WTC11 (cell line): Measurements from ENCODE around the gene EYA2. TPM values are rescaled to one million over a fixed set of nuclear protein-coding genes. Genes with fewer than 3 reads are reported as not detected.

Experiments
- ATAC-seq: fragments of 200-7000 bp; cut with Tn5 transposase; 2 replicates; pipeline ENCODE4 v1.10.0; 2021; ENCODE audit warnings: mild to moderate bottlenecking, moderate library complexity
- CTCF ChIA-PET: fragments of 300-600 bp; sonication (Branson Sonifier 250); formaldehyde crosslinking; loops from one replicate; lab custom pipeline; 2021; ENCODE audit warnings: antibody characterized with exemption; lab: Charles Lee
- POLR2A ChIA-PET: fragments of 350-600 bp; sonication (Branson Sonifier 250); formaldehyde crosslinking; loops from one replicate; lab custom pipeline; 2021; ENCODE audit warnings: antibody characterized with exemption; lab: Charles Lee
- DNase-seq: peaks from one replicate; pipeline ENCODE4 v3.0.0; 2021; ENCODE audit warnings: low spot score
- H3K27ac Mint-ChIP-seq: 2 replicates; pipeline ENCODE4 v1.8.0; 2021; ENCODE audit warnings: mixed read lengths
- H3K27me3 Mint-ChIP-seq: 2 replicates; pipeline ENCODE4 v1.8.0; 2021; ENCODE audit warnings: low read depth, mild to moderate bottlenecking, moderate library complexity, mixed read lengths
- H3K36me3 Mint-ChIP-seq: 2 replicates; pipeline ENCODE4 v1.8.0; 2021; ENCODE audit warnings: mixed read lengths
- H3K4me1 Mint-ChIP-seq: 2 replicates; pipeline ENCODE4 v1.8.0; 2022; ENCODE audit warnings: mixed read lengths
- H3K4me3 Mint-ChIP-seq: 2 replicates; pipeline ENCODE4 v1.8.0; 2021; ENCODE audit warnings: mild to moderate bottlenecking, moderate library complexity, mixed read lengths
- H3K9me3 Mint-ChIP-seq: 2 replicates; pipeline ENCODE4 v1.8.0; 2021; ENCODE audit warnings: mixed read lengths
- CREM ChIP-seq: sonication (generic); formaldehyde crosslinking; IDR thresholded peaks from 2 replicates; pipeline ENCODE4 v1.8.1; 2022; ENCODE audit warnings: mild to moderate bottlenecking, missing genetic modification reagents, moderate library complexity
- NFYB ChIP-seq: sonication (generic); formaldehyde crosslinking; conservative IDR thresholded peaks from 2 replicates; pipeline ENCODE4 v1.8.0; 2022; ENCODE audit warnings: low read depth, missing genetic modification reagents
- ZNF138 ChIP-seq: sonication (generic); formaldehyde crosslinking; conservative IDR thresholded peaks from 2 replicates; pipeline ENCODE4 v1.8.1; 2022; ENCODE audit warnings: mild to moderate bottlenecking, moderate library complexity, missing genetic modification reagents
- ZNF416 ChIP-seq: fragments of 250-450 bp; sonication (Bioruptor Pico); IDR thresholded peaks from 2 replicates; pipeline ENCODE4 v1.9.0; 2021; ENCODE audit warnings: mild to moderate bottlenecking, inconsistent platforms
- total RNA-seq: library from RNA; stranded (reverse); gene quantifications from 3 replicates; pipeline ENCODE4 v1.2.3, GENCODE V29; 2021
- TF ChIP-seq, protein P1 (sequence below): fragments of 250-450 bp; sonication (Bioruptor Pico); IDR thresholded peaks from 2 replicates; pipeline ENCODE4 v2.1.2; 2022; ENCODE audit warnings: mild to moderate bottlenecking, moderate library complexity
- TF ChIP-seq, protein P2 (sequence below): sonication (generic); formaldehyde crosslinking; IDR thresholded peaks from 2 replicates; pipeline ENCODE4 v1.8.0; 2022; ENCODE audit warnings: missing genetic modification reagents
- TF ChIP-seq, protein P3 (sequence below): fragments of 250-450 bp; sonication (Bioruptor Pico); IDR thresholded peaks from 2 replicates; pipeline ENCODE4 v1.9.0; 2021; ENCODE audit warnings: moderate library complexity, mild to moderate bottlenecking, inconsistent platforms, borderline replicate concordance
- TF ChIP-seq, protein P4 (sequence below): fragments of 200-600 bp; IDR thresholded peaks from 2 replicates; pipeline ENCODE4 v1.8.0; 2022; ENCODE audit warnings: antibody characterized with exemption
- TF ChIP-seq, protein P5 (sequence below): fragments of 250-450 bp; sonication (Bioruptor Pico); IDR thresholded peaks from 2 replicates; pipeline ENCODE4 v1.8.0; 2021; ENCODE audit warnings: mild to moderate bottlenecking
- TF ChIP-seq, protein P6 (sequence below): fragments of 250-450 bp; sonication (Bioruptor Pico); IDR thresholded peaks from 2 replicates; pipeline ENCODE4 v1.9.0; 2021; ENCODE audit warnings: mild to moderate bottlenecking
- TF ChIP-seq, protein P7 (sequence below): fragments of 250-450 bp; sonication (Bioruptor Pico); IDR thresholded peaks from 2 replicates; pipeline ENCODE4 v1.9.0; 2021; ENCODE audit warnings: mild to moderate bottlenecking
- TF ChIP-seq, protein P8 (sequence below): sonication (generic); formaldehyde crosslinking; IDR thresholded peaks from 2 replicates; pipeline ENCODE4 v1.8.1; 2022; ENCODE audit warnings: mild to moderate bottlenecking, moderate library complexity, missing genetic modification reagents
- TF ChIP-seq, protein P9 (sequence below): sonication (generic); formaldehyde crosslinking; IDR thresholded peaks from 2 replicates; pipeline ENCODE4 v1.8.1; 2022; ENCODE audit warnings: mild to moderate bottlenecking, missing genetic modification reagents, moderate library complexity, borderline replicate concordance
- TF ChIP-seq, protein P10 (sequence below): fragments of 250-450 bp; sonication (Bioruptor Pico); conservative IDR thresholded peaks from 2 replicates; pipeline ENCODE4 v1.9.0; 2021; ENCODE audit warnings: mild to moderate bottlenecking
- TF ChIP-seq, protein P11 (sequence below): sonication (generic); formaldehyde crosslinking; IDR thresholded peaks from 2 replicates; pipeline ENCODE4 v1.8.1; 2023; ENCODE audit warnings: mild to moderate bottlenecking, missing genetic modification reagents, borderline replicate concordance

EYA2 gene
- total RNA-seq, 1 experiment from 2014 or later: 1.5 TPM

DNA sequence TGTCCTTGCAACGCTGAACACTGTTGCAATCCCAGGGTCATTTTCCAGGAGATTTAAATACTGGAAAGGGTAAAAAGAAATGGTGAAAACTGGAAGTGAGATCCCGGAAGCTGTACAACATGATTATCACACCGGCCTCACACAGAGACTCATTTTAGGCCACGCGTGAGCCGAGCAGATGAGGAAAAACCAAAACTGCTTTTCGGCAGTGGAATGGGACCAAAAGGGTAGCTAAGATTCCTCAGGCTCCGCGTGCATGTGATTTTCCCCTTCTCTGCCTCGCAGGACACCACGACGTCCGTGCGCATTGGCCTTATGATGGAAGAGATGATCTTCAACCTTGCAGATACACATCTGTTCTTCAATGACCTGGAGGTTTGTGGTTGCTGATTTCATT, 248.1 kb downstream of the EYA2 start:
- CTCF ChIA-PET: no interaction called here

More for the DNA sequence above, 248.1 kb downstream of the EYA2 start:
- ATAC-seq (no peak), DNase-seq (no peak)
- peaks cover 11% of the 10 kb centered on the region for H3K36me3 Mint-ChIP-seq
- no peak overlapping the region for H3K27ac Mint-ChIP-seq
- no peak overlapping the region for H3K4me3 Mint-ChIP-seq
- POLR2A ChIA-PET: no interaction called here
- H3K4me1 Mint-ChIP-seq: 0 out of 2 replicates have a peak, but pooled peaks cover 2% of the 10 kb centered on the region
- TF ChIP-seq, protein P1, sequence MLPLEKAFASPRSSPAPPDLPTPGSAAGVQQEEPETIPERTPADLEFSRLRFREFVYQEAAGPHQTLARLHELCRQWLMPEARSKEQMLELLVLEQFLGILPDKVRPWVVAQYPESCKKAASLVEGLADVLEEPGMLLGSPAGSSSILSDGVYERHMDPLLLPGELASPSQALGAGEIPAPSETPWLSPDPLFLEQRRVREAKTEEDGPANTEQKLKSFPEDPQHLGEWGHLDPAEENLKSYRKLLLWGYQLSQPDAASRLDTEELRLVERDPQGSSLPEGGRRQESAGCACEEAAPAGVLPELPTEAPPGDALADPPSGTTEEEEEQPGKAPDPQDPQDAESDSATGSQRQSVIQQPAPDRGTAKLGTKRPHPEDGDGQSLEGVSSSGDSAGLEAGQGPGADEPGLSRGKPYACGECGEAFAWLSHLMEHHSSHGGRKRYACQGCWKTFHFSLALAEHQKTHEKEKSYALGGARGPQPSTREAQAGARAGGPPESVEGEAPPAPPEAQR (CRISPR knock-in tag): no peak
- TF ChIP-seq, protein P2, sequence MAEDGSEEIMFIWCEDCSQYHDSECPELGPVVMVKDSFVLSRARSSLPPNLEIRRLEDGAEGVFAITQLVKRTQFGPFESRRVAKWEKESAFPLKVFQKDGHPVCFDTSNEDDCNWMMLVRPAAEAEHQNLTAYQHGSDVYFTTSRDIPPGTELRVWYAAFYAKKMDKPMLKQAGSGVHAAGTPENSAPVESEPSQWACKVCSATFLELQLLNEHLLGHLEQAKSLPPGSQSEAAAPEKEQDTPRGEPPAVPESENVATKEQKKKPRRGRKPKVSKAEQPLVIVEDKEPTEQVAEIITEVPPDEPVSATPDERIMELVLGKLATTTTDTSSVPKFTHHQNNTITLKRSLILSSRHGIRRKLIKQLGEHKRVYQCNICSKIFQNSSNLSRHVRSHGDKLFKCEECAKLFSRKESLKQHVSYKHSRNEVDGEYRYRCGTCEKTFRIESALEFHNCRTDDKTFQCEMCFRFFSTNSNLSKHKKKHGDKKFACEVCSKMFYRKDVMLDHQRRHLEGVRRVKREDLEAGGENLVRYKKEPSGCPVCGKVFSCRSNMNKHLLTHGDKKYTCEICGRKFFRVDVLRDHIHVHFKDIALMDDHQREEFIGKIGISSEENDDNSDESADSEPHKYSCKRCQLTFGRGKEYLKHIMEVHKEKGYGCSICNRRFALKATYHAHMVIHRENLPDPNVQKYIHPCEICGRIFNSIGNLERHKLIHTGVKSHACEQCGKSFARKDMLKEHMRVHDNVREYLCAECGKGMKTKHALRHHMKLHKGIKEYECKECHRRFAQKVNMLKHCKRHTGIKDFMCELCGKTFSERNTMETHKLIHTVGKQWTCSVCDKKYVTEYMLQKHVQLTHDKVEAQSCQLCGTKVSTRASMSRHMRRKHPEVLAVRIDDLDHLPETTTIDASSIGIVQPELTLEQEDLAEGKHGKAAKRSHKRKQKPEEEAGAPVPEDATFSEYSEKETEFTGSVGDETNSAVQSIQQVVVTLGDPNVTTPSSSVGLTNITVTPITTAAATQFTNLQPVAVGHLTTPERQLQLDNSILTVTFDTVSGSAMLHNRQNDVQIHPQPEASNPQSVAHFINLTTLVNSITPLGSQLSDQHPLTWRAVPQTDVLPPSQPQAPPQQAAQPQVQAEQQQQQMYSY (CRISPR knock-in tag): no peak
- TF ChIP-seq, protein P3, sequence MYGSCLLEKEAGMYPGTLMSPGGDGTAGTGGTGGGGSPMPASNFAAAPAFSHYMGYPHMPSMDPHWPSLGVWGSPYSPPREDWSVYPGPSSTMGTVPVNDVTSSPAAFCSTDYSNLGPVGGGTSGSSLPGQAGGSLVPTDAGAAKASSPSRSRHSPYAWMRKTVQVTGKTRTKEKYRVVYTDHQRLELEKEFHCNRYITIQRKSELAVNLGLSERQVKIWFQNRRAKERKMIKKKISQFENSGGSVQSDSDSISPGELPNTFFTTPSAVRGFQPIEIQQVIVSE (CRISPR knock-in tag): no peak
- TF ChIP-seq NFYB (CRISPR knock-in tag) (no peak), ZNF416 (CRISPR knock-in tag) (no peak), CREM (CRISPR knock-in tag) (no peak), ZNF138 (no peak)
- TF ChIP-seq, protein P4, sequence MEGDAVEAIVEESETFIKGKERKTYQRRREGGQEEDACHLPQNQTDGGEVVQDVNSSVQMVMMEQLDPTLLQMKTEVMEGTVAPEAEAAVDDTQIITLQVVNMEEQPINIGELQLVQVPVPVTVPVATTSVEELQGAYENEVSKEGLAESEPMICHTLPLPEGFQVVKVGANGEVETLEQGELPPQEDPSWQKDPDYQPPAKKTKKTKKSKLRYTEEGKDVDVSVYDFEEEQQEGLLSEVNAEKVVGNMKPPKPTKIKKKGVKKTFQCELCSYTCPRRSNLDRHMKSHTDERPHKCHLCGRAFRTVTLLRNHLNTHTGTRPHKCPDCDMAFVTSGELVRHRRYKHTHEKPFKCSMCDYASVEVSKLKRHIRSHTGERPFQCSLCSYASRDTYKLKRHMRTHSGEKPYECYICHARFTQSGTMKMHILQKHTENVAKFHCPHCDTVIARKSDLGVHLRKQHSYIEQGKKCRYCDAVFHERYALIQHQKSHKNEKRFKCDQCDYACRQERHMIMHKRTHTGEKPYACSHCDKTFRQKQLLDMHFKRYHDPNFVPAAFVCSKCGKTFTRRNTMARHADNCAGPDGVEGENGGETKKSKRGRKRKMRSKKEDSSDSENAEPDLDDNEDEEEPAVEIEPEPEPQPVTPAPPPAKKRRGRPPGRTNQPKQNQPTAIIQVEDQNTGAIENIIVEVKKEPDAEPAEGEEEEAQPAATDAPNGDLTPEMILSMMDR: no peak
- TF ChIP-seq, protein P5, sequence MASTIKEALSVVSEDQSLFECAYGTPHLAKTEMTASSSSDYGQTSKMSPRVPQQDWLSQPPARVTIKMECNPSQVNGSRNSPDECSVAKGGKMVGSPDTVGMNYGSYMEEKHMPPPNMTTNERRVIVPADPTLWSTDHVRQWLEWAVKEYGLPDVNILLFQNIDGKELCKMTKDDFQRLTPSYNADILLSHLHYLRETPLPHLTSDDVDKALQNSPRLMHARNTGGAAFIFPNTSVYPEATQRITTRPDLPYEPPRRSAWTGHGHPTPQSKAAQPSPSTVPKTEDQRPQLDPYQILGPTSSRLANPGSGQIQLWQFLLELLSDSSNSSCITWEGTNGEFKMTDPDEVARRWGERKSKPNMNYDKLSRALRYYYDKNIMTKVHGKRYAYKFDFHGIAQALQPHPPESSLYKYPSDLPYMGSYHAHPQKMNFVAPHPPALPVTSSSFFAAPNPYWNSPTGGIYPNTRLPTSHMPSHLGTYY (CRISPR knock-in tag): no peak
- TF ChIP-seq, protein P6, sequence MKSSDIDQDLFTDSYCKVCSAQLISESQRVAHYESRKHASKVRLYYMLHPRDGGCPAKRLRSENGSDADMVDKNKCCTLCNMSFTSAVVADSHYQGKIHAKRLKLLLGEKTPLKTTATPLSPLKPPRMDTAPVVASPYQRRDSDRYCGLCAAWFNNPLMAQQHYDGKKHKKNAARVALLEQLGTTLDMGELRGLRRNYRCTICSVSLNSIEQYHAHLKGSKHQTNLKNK (CRISPR knock-in tag): no peak
- TF ChIP-seq, protein P7, sequence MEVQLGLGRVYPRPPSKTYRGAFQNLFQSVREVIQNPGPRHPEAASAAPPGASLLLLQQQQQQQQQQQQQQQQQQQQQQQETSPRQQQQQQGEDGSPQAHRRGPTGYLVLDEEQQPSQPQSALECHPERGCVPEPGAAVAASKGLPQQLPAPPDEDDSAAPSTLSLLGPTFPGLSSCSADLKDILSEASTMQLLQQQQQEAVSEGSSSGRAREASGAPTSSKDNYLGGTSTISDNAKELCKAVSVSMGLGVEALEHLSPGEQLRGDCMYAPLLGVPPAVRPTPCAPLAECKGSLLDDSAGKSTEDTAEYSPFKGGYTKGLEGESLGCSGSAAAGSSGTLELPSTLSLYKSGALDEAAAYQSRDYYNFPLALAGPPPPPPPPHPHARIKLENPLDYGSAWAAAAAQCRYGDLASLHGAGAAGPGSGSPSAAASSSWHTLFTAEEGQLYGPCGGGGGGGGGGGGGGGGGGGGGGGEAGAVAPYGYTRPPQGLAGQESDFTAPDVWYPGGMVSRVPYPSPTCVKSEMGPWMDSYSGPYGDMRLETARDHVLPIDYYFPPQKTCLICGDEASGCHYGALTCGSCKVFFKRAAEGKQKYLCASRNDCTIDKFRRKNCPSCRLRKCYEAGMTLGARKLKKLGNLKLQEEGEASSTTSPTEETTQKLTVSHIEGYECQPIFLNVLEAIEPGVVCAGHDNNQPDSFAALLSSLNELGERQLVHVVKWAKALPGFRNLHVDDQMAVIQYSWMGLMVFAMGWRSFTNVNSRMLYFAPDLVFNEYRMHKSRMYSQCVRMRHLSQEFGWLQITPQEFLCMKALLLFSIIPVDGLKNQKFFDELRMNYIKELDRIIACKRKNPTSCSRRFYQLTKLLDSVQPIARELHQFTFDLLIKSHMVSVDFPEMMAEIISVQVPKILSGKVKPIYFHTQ (CRISPR knock-in tag): no peak
- TF ChIP-seq, protein P8, sequence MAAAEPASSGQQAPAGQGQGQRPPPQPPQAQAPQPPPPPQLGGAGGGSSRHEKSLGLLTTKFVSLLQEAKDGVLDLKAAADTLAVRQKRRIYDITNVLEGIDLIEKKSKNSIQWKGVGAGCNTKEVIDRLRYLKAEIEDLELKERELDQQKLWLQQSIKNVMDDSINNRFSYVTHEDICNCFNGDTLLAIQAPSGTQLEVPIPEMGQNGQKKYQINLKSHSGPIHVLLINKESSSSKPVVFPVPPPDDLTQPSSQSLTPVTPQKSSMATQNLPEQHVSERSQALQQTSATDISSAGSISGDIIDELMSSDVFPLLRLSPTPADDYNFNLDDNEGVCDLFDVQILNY (CRISPR knock-in tag): no peak
- TF ChIP-seq, protein P9, sequence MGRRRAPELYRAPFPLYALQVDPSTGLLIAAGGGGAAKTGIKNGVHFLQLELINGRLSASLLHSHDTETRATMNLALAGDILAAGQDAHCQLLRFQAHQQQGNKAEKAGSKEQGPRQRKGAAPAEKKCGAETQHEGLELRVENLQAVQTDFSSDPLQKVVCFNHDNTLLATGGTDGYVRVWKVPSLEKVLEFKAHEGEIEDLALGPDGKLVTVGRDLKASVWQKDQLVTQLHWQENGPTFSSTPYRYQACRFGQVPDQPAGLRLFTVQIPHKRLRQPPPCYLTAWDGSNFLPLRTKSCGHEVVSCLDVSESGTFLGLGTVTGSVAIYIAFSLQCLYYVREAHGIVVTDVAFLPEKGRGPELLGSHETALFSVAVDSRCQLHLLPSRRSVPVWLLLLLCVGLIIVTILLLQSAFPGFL (CRISPR knock-in tag): no peak
- TF ChIP-seq, protein P10, sequence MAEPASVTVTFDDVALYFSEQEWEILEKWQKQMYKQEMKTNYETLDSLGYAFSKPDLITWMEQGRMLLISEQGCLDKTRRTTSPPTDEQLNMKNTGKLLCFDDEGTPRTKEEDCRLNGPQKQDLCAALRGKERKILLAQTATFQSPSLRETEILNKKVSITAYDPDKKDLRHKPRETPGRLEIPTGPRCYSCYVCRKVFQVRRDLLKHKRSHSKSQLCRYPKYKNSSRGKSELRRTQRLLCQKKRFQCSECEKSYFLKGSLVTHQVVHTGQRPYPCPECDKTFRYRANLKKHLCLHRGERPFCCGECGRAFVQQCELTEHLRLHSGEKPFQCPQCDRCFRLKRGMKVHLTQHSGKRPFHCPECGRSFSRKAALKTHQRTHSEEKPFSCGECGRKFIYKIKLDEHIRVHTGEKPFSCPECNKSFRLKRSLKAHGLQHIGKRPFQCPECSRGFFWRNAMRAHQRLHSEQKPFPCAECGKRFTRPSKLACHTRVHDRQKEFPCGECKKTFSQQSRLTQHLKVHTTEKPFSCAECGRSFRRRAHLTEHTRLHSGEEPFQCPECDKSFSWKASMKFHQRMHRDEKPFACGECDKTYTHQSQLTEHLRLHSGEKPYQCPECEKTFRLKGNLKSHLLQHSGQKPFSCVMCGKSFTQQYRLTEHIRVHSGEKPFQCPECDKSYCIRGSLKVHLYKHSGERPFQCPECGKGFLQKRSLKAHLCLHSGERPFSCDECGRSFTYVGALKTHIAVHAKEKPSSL (CRISPR knock-in tag): no peak
- TF ChIP-seq, protein P11, sequence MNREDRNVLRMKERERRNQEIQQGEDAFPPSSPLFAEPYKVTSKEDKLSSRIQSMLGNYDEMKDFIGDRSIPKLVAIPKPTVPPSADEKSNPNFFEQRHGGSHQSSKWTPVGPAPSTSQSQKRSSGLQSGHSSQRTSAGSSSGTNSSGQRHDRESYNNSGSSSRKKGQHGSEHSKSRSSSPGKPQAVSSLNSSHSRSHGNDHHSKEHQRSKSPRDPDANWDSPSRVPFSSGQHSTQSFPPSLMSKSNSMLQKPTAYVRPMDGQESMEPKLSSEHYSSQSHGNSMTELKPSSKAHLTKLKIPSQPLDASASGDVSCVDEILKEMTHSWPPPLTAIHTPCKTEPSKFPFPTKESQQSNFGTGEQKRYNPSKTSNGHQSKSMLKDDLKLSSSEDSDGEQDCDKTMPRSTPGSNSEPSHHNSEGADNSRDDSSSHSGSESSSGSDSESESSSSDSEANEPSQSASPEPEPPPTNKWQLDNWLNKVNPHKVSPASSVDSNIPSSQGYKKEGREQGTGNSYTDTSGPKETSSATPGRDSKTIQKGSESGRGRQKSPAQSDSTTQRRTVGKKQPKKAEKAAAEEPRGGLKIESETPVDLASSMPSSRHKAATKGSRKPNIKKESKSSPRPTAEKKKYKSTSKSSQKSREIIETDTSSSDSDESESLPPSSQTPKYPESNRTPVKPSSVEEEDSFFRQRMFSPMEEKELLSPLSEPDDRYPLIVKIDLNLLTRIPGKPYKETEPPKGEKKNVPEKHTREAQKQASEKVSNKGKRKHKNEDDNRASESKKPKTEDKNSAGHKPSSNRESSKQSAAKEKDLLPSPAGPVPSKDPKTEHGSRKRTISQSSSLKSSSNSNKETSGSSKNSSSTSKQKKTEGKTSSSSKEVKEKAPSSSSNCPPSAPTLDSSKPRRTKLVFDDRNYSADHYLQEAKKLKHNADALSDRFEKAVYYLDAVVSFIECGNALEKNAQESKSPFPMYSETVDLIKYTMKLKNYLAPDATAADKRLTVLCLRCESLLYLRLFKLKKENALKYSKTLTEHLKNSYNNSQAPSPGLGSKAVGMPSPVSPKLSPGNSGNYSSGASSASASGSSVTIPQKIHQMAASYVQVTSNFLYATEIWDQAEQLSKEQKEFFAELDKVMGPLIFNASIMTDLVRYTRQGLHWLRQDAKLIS (CRISPR knock-in tag): no peak
- H3K27me3 Mint-ChIP-seq: no peaks in the 10 kb centered on the region; the same call in 1 of the 2 replicates
- H3K9me3 Mint-ChIP-seq: peaks cover 17% of the 10 kb centered on the region
